GM23248 (cell line): ENCODE results near the gene BRINP3. TPM values are rescaled to one million over a fixed set of nuclear protein-coding genes. Genes with fewer than 3 reads are reported as not detected.

ENCODE experiments used
- DNase-seq: peaks from one replicate; pipeline ENCODE4 v3.0.0-alpha.2; 2015
- H2AFZ ChIP-seq: fragments of 200-600 bp; sonication (generic); 2 replicates; pipeline ENCODE4 v1.6.1; 2016; ENCODE audit warnings: antibody characterized with exemption
- H3F3A ChIP-seq: fragments of 200-600 bp; sonication (generic); 2 replicates; pipeline ENCODE4 v1.6.1; 2016; ENCODE audit warnings: mild to moderate bottlenecking, antibody characterized with exemption, mixed run types; ENCODE audit not compliant: insufficient read depth
- H3K27ac ChIP-seq: fragments of 200-600 bp; sonication (generic); 2 replicates; pipeline ENCODE4 v1.5.1; 2016; ENCODE audit warnings: mild to moderate bottlenecking
- H3K27me3 ChIP-seq: fragments of 200-600 bp; sonication (generic); replicated peaks from 2 replicates; pipeline ENCODE4 v1.6.1; 2016; ENCODE audit warnings: mild to moderate bottlenecking; ENCODE audit not compliant: insufficient read depth
- H3K36me3 ChIP-seq: fragments of 200-600 bp; sonication (generic); 2 replicates; pipeline ENCODE4 v1.6.1; 2016; ENCODE audit warnings: low read depth, mild to moderate bottlenecking
- H3K4me1 ChIP-seq: fragments of 200-600 bp; sonication (generic); 2 replicates; pipeline ENCODE4 v1.6.1; 2016; ENCODE audit warnings: mild to moderate bottlenecking; ENCODE audit not compliant: insufficient read depth
- H3K4me2 ChIP-seq: fragments of 200-600 bp; sonication (generic); one replicate; pipeline ENCODE4 v1.6.1; 2016; ENCODE audit warnings: mild to moderate bottlenecking; ENCODE audit not compliant: unreplicated experiment
- H3K4me3 ChIP-seq: fragments of 200-600 bp; sonication (generic); 2 replicates; pipeline ENCODE4 v1.5.1; 2016; ENCODE audit warnings: mild to moderate bottlenecking
- H3K79me2 ChIP-seq: fragments of 200-600 bp; sonication (generic); 2 replicates; pipeline ENCODE4 v1.6.1; 2016; ENCODE audit warnings: mild to moderate bottlenecking; ENCODE audit not compliant: insufficient read depth
- H3K9ac ChIP-seq: fragments of 200-600 bp; sonication (generic); 2 replicates; pipeline ENCODE4 v1.6.1; 2016; ENCODE audit warnings: mild to moderate bottlenecking
- H3K9me2 ChIP-seq: fragments of 200-600 bp; sonication (generic); 2 replicates; pipeline ENCODE4 v1.6.1; 2016; ENCODE audit warnings: mixed run types, mild to moderate bottlenecking, moderate library complexity; ENCODE audit not compliant: insufficient read depth
- H3K9me3 ChIP-seq: fragments of 200-600 bp; sonication (generic); one replicate; pipeline ENCODE4 v1.6.1; 2017; ENCODE audit warnings: low read depth
- H4K20me1 ChIP-seq: fragments of 200-600 bp; sonication (generic); 2 replicates; pipeline ENCODE4 v1.6.0; 2016; ENCODE audit not compliant: insufficient read depth
- EZH2 ChIP-seq: fragments of 200-600 bp; sonication (generic); IDR thresholded peaks from 2 replicates; pipeline ENCODE4 v1.6.1; 2018; ENCODE audit warnings: antibody characterized with exemption, mild to moderate bottlenecking; ENCODE audit not compliant: insufficient read depth, poor library complexity, severe bottlenecking
- EZH2phosphoT487 ChIP-seq: fragments of 200-600 bp; sonication (generic); IDR thresholded peaks from 2 replicates; pipeline ENCODE4 v1.6.1; 2018; ENCODE audit warnings: antibody characterized with exemption, moderate library complexity, mild to moderate bottlenecking, low read depth; ENCODE audit not compliant: insufficient read depth
- WGBS, 2 experiments: methylation state at CpG; one replicate each; pipeline ENCODE4 v1.1.6; 2015 to 2017; ENCODE audit warnings: low lambda C conversion rate in 2 of 2, low coverage in 1 of 2; ENCODE audit errors: missing lambda C conversion rate in 2 of 2; 5-methylcytosine and 5-hydroxymethylcytosine counted together
- in situ Hi-C: fragments of 300-500 bp; cut with MboI; formaldehyde crosslinking; loops from 2 replicates; pipeline ENCODE4 v1.15.0; 2020
- polyA plus RNA-seq: library from polyadenylated mRNA; unstranded; fragments of >200 nt; fragmentation: Nextera tagmentation; extraction: Ambion mirVana; gene quantifications from 2 replicates; pipeline ENCODE4 v1.2.1, GENCODE V29; 2016
- total RNA-seq: library from RNA; depleted of rRNA; stranded (reverse); fragments of >200 nt; shearing (Covaris generic); gene quantifications from 2 replicates; pipeline ENCODE4 v1.2.3, GENCODE V29; 2014

The BRINP3 gene
- total and polyA plus RNA-seq, 2 experiments from 2014 or later, result not detected

DNA sequence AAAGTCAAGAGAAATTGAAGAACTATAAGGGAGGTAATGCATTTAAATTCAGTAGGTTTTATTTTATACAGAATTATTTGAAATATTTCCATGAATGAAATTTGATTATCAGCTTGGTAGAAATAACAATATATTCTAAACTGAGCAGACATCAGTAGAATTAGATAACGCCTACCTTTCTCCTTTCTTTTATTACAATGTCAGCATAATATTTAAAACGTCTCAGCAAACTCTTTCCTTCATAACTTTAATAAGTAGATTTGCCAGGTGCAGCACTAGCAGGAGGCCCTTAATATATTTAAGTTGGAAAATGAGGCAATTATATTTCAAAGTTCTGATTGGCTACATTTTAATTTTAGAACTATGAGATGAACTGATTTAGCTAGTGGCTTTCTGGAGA is 298.8 kb downstream of the BRINP3 start:
- Histone ChIP-seq H3K4me1 (no peaks in the 10 kb centered on the region), H3K4me3 (no peak overlapping the region), H3K9ac (no peak overlapping the region), H3K27ac (no peak overlapping the region), H3F3A (no peaks in the 10 kb centered on the region), H3K9me2 (no peaks in the 10 kb centered on the region), H3K4me2 (no peak overlapping the region), H3K27me3 (no peaks in the 10 kb centered on the region), H3K36me3 (no peaks in the 10 kb centered on the region), H3K9me3 (peaks cover 5% of the 10 kb centered on the region), H3K79me2 (no peaks in the 10 kb centered on the region), H2AFZ (no peak overlapping the region), H4K20me1 (no peaks in the 10 kb centered on the region)
- no peak for TF ChIP-seq EZH2phosphoT487
- no peak for TF ChIP-seq EZH2
- in situ Hi-C loops, result no loop called here
- WGBS, 2 experiments, result 7 to 15% methylated on average over 2 of the region's 2 CpGs
- no peak for DNase-seq

DNA sequence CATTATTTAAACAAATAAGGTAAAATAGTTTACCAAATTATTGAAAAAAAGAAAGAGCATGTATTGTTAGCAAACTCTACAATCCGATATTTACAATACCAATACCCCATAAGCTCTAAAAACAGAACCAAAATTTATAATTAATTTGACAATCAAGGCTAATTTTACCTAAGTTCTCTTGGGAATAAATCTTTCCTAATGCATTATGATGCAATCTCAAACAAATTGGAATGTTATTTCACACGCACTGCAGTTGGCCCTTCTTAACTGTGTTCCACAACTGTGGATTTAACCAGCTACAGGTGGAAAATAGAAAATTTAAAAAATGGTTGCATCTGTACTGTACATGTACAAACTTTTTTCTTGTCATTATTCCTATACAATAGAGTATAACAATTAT is 300.1 kb downstream of the BRINP3 start:
- H3K36me3 ChIP-seq, result no peaks in the 10 kb centered on the region
- H3F3A ChIP-seq, result no peaks in the 10 kb centered on the region
- H3K27ac ChIP-seq, result no peak overlapping the region
- H2AFZ ChIP-seq, result no peak overlapping the region
- H3K4me2 ChIP-seq, result no peak overlapping the region
- no peaks in the 10 kb centered on the region for H4K20me1 ChIP-seq
- no peaks in the 10 kb centered on the region for H3K27me3 ChIP-seq
- no peaks in the 10 kb centered on the region for H3K4me1 ChIP-seq
- no peak for DNase-seq
- peaks cover 5% of the 10 kb centered on the region for H3K9me3 ChIP-seq
- H3K9ac ChIP-seq, result no peak overlapping the region
- in situ Hi-C loops, result no loop called here
- no peak for TF ChIP-seq EZH2phosphoT487
- no peak for TF ChIP-seq EZH2
- 19 to 27% methylated on average over 2 of the region's 2 CpGs for WGBS, 2 experiments
- no peaks in the 10 kb centered on the region for H3K79me2 ChIP-seq
- H3K9me2 ChIP-seq, result no peaks in the 10 kb centered on the region
- no peak overlapping the region for H3K4me3 ChIP-seq

DNA sequence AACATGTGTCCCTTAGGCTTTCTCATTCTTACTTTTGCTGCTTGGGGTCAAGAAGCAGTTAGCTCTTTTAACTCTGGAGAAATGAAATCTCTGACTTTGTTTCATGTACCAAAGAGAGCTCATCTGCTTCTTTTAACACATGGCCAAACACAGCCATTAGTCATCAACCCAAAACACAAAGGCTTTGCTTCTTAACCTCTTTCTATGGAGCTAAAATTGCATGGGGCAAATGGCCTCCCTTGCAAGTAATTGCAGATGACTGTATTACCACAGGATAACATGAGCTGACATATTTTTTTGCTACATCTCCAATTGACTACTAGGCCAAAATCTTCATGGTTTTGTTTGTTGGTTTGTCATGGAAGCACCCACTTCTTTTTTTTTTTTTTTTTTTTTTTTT is 300.9 kb downstream of the BRINP3 start:
- no peak for DNase-seq
- H3K4me3 ChIP-seq, result no peak overlapping the region
- H2AFZ ChIP-seq, result no peak overlapping the region
- no peaks in the 10 kb centered on the region for H4K20me1 ChIP-seq
- H3K79me2 ChIP-seq, result no peaks in the 10 kb centered on the region
- TF ChIP-seq EZH2 (no peak), EZH2phosphoT487 (no peak)
- H3K4me1 ChIP-seq, result no peaks in the 10 kb centered on the region
- H3K27me3 ChIP-seq, result no peaks in the 10 kb centered on the region
- H3F3A ChIP-seq, result no peaks in the 10 kb centered on the region
- in situ Hi-C loops, result no loop called here
- H3K4me2 ChIP-seq, result no peak overlapping the region
- H3K9me3 ChIP-seq, result peaks cover 6% of the 10 kb centered on the region
- H3K9ac ChIP-seq, result no peak overlapping the region
- H3K9me2 ChIP-seq, result no peaks in the 10 kb centered on the region
- H3K27ac ChIP-seq, result no peak overlapping the region
- no peaks in the 10 kb centered on the region for H3K36me3 ChIP-seq

DNA sequence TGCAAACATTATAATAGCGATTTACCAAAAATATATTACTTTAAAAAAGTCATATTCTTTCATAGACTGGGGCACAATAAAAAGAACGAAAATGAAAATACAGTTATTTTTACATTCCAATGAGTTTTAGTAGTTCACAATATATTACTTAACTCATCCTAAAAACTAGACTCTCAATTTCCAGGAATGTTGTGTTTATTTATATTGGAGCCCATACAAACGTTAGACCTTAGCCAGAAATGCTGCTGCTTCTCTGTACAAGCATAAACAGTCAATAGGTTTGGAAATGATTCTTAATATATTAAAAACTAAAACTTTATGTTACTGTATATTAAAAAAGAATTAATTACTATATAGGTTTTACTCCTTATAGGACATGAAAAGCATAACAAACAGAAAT is 302.3 kb downstream of the BRINP3 start:
- 16 to 17% methylated on average over 3 of the region's 3 CpGs for WGBS, 2 experiments
- peaks cover 3% of the 10 kb centered on the region for H3K9me3 ChIP-seq
- H2AFZ ChIP-seq, result no peak overlapping the region
- H3K36me3 ChIP-seq, result no peaks in the 10 kb centered on the region
- no peaks in the 10 kb centered on the region for H3K4me1 ChIP-seq
- H3F3A ChIP-seq, result no peaks in the 10 kb centered on the region
- no peak overlapping the region for H3K4me3 ChIP-seq
- TF ChIP-seq EZH2phosphoT487 (no peak), EZH2 (no peak)
- H3K4me2 ChIP-seq, result no peak overlapping the region
- in situ Hi-C loops, result no loop called here
- H3K79me2 ChIP-seq, result no peaks in the 10 kb centered on the region
- H3K27me3 ChIP-seq, result no peaks in the 10 kb centered on the region
- DNase-seq, result no peak
- no peak overlapping the region for H3K9ac ChIP-seq
- H3K27ac ChIP-seq, result no peak overlapping the region
- no peaks in the 10 kb centered on the region for H3K9me2 ChIP-seq
- no peaks in the 10 kb centered on the region for H4K20me1 ChIP-seq

DNA sequence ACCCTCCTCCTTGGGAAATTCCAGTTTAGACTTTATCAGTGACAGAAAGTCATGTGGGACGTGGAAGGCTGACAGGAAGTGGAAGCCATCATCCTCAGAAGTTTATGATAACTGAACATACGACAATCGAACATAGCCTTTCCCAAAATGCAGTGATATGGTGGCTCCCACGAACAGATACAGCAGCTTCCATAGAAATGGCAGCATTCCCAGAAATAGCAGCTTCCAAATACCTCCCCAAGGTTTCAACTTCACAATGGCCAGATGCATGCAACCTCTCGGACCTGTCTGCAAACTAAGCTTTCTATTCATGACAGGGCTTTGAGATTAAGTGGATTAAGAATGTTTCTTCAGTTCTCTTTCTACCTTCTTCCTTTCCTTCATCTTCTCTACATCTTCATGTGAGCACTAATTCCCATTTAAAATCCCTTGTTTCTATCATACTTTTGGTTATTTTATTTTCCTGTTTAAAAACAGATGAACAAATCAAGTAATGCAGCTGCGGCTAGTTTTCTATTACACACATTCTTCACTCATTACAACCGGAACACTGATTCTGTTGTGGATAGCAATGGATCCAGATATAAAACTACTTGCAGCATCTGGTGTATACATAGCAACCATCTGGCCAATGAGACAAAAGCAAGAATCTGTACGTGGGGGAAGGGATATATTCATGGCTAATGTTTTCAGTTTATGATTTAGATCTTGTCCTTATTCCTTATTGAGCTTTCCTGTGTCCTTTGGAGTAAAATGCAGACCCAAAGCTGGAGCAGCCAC is 304.8 kb downstream of the BRINP3 start:
- WGBS, 2 experiments, result 9 to 21% methylated on average over 8 of the region's 8 CpGs
- TF ChIP-seq EZH2 (no peak), EZH2phosphoT487 (no peak)
- H3K79me2 ChIP-seq, result no peaks in the 10 kb centered on the region

More for the DNA sequence above, 304.8 kb downstream of the BRINP3 start:
- no peak overlapping the region for H2AFZ ChIP-seq
- no peaks in the 10 kb centered on the region for H4K20me1 ChIP-seq
- no peak overlapping the region for H3K4me2 ChIP-seq
- no peaks in the 10 kb centered on the region for H3K27me3 ChIP-seq
- H3K9me3 ChIP-seq, result peaks cover 3% of the 10 kb centered on the region
- in situ Hi-C loops, result no loop called here
- DNase-seq, result no peak
- H3K9me2 ChIP-seq, result no peaks in the 10 kb centered on the region
- no peak overlapping the region for H3K27ac ChIP-seq
- H3K4me3 ChIP-seq, result no peak overlapping the region
- H3F3A ChIP-seq, result no peaks in the 10 kb centered on the region
- no peaks in the 10 kb centered on the region for H3K36me3 ChIP-seq
- H3K9ac ChIP-seq, result no peak overlapping the region
- H3K4me1 ChIP-seq, result no peaks in the 10 kb centered on the region
